Liver (tissue), 3 donors: ENCODE data around the gene AIMP1.
"Not testable (repeated sequence)": the region's sequence is repeated elsewhere in the genome, so short reads cannot be mapped to it uniquely, and the experiment has no call there.

Source experiments
- FOXA1 ChIP-seq: IDR thresholded peaks from 2 replicates; pipeline ENCODE4 v1.6.1; 2016; ENCODE audit warnings: antibody characterized with exemption
- HNF4G ChIP-seq: IDR thresholded peaks from 2 replicates; pipeline ENCODE4 v1.6.1; 2016; ENCODE audit warnings: antibody characterized with exemption
- TF ChIP-seq, protein P1 (sequence below): fragments of 150-350 bp; IDR thresholded peaks from 2 replicates; pipeline ENCODE4 v1.5.1; 2017; ENCODE audit warnings: improper control_type of control experiment, low read depth, low read length; ENCODE audit not compliant: missing input control
- donor health status: healthy.
- donor health status: healthy.

DNA sequence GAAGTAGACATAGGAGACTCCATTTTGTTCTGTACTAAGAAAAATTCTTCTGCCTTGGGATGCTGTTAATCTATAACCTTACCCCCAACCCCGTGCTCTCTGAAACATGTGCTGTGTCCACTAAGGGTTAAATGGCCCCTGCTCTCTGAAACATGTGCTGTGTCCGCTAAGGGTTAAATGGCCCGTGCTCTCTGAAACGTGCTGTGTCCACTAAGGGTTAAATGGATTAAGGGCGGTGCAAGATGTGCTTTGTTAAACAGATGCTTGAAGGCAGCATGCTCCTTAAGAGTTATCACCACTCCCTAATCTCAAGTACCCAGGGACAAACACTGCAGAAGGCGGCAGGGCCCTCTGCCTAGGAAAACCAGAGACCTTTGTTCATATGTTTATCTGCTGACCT is 5.5 kb downstream of the AIMP1 start:
- TF ChIP-seq, protein P1, sequence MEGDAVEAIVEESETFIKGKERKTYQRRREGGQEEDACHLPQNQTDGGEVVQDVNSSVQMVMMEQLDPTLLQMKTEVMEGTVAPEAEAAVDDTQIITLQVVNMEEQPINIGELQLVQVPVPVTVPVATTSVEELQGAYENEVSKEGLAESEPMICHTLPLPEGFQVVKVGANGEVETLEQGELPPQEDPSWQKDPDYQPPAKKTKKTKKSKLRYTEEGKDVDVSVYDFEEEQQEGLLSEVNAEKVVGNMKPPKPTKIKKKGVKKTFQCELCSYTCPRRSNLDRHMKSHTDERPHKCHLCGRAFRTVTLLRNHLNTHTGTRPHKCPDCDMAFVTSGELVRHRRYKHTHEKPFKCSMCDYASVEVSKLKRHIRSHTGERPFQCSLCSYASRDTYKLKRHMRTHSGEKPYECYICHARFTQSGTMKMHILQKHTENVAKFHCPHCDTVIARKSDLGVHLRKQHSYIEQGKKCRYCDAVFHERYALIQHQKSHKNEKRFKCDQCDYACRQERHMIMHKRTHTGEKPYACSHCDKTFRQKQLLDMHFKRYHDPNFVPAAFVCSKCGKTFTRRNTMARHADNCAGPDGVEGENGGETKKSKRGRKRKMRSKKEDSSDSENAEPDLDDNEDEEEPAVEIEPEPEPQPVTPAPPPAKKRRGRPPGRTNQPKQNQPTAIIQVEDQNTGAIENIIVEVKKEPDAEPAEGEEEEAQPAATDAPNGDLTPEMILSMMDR, result not testable (repeated sequence)
- not testable (repeated sequence) for TF ChIP-seq FOXA1, HNF4G
